Keratinocyte (primary cell): ENCODE measurements around the gene NBPF12.
"Not testable (repeated sequence)": the region's sequence is repeated elsewhere in the genome, so short reads cannot be mapped to it uniquely, and the experiment has no call there.

Experiments used
- EZH2 ChIP-seq: IDR thresholded peaks from one replicate; pipeline ENCODE4 v1.6.1; 2012; ENCODE audit warnings: inconsistent platforms, mild to moderate bottlenecking, low read length, moderate library complexity
- TF ChIP-seq, protein P1 (sequence below), 3 experiments: IDR thresholded peaks in 1 of 3; conservative IDR thresholded peaks in 1 of 3; optimal IDR thresholded peaks in 1 of 3; 2 replicates in 2 of 3; 3 replicates in 1 of 3; pipeline versions ENCODE3 to v1.5.1; 2011; ENCODE audit warnings: low read length in 3 of 3, mild to moderate bottlenecking in 3 of 3, moderate library complexity in 2 of 3, control low read depth in 1 of 3, inconsistent platforms in 1 of 3; ENCODE audit not compliant: insufficient read depth in 2 of 3; ENCODE audit errors: extremely low read depth in 1 of 3

DNA sequence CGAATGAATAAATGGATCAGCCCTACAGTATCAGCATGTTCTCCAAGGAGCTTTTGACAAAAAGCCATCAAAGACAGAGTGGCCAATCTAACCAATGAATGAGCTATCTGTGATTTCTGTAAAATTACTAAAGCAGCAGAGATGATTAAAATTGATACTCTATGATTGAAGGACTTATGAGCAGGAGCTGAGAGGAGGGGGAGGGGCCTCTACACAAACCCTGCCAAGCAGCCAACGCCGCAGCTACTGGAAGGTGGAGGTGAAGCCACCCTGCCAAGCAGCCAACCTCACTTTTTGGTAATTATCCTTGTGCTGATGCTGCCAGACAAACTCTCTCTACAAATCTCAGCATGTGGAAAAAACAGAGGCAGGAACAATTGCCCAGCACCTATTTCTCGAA lies 88.9 kb downstream of the NBPF12 start:
- TF ChIP-seq EZH2, result not testable (repeated sequence)
- TF ChIP-seq, protein P1, sequence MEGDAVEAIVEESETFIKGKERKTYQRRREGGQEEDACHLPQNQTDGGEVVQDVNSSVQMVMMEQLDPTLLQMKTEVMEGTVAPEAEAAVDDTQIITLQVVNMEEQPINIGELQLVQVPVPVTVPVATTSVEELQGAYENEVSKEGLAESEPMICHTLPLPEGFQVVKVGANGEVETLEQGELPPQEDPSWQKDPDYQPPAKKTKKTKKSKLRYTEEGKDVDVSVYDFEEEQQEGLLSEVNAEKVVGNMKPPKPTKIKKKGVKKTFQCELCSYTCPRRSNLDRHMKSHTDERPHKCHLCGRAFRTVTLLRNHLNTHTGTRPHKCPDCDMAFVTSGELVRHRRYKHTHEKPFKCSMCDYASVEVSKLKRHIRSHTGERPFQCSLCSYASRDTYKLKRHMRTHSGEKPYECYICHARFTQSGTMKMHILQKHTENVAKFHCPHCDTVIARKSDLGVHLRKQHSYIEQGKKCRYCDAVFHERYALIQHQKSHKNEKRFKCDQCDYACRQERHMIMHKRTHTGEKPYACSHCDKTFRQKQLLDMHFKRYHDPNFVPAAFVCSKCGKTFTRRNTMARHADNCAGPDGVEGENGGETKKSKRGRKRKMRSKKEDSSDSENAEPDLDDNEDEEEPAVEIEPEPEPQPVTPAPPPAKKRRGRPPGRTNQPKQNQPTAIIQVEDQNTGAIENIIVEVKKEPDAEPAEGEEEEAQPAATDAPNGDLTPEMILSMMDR (optimal IDR thresholded peaks at IDR 0.05 in 1 of 3, IDR thresholded peaks at IDR 0.05 in 1 of 3, conservative IDR thresholded peaks at IDR 0.05 in 1 of 3; ENCODE audit: extremely low read depth in 1 of 3, insufficient read depth in 2 of 3, low read length in 3 of 3), result not testable (repeated sequence)
